Measurements from ENCODE around the gene CDK18.
"Not testable (repeated sequence)": the region's sequence is repeated elsewhere in the genome, so short reads cannot be mapped to it uniquely, and the experiment has no call there.

CDK18 gene

GRCh38 chr1:205481629-205482151 lies 22.8 kb upstream of the CDK18 start:
- DNase-seq: no peak

- DNase-seq: not testable (repeated sequence)
These were observed 21.9 kb upstream of the CDK18 start for GRCh38 chr1:205482587-205482986.

DNA sequence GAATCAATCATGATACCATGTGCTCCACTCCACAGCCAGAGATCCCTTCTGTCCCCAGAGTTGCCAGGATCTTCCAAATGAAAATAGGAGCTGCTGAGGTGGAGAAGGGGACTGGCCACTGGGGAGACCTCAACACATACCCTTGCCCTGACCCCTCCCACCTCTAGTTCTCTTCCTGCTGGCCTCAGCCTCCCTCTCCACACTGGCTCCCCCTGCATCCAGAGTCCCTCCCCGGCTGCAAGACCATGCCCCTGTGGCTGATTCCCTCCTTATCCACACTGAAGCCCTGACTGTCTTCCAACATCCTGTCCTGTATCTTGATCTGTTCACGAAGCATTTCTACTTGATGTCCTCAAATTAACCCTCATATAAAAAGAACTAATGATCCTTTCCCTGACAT lies 21.1 kb upstream of the CDK18 start:
- no peak for DNase-seq

DNA sequence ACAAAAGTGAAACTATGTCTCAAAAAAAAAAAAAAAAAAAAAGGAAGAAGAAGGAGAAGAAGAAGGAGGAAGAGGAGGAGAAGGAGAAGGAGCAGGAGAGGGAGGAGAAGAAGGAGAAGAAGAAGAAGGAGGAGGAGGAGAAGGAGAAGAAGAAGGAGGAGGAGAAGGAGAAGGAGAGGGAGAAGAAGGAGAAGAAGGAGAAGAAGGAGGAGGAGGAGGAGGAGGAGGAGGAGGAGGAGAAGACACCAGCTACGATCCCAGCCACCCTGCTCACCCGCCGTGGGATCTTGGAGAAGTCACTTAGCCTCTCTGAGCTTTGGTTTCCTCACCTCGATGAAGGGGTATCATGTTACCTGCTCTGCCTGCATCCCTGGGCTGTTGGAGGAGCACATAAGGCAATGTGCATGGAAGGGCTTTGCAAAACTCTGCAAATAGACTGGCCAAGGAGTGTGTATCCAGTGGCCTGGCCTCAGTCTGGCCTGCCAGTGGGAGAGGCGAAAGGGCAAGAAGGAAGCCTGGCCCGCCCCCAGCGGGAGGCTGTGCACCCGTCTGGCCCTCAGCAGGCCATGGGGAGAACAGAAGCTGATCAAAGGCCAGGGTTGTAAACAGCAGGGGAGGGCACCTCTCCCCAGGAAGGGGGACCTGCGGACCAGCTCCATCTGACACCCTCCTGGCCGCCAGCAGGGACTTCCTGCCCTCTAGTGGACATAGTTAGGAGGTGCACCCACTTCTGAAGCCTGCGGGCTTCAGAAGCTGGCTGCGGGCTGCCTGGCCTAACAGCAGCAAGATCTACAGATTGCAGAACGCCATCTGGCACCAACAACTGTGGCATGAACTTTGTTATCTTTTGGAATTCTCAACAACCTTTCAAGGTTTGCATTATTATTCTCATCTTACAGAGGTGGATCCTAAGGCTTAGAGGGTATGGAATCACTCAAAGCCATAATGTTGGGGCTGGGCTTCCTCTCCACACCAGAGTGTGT lies 19.2 kb upstream of the CDK18 start:
- peak; percentile 93 for DNase-seq

GRCh38 chr1:205486258-205486657 lies 18.2 kb upstream of the CDK18 start:
- DNase-seq: no peak

- DNase-seq: peak; percentile 77
These were observed 16.3 kb upstream of the CDK18 start for GRCh38 chr1:205488074-205488723.

DNA sequence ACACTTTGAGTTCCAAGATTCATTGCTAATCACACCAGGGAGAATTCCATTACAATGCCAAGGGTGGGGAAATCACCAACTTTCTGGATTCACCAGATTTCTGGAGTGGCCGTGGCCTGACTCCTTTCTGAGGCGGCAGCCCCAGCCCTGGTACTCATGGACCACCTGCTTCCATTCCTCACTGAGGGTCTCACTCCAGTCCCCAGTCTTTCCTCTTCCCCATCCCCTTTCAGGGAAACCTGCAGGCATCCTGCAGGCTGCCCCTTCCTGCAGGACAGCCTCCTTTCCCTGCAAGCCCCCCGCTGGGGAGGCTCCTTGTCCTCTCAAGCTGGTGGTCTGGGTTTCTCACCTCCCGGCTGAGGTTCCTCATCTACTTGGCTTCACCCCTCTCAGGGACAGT lies 12.7 kb upstream of the CDK18 start:
- no peak for DNase-seq

DNA sequence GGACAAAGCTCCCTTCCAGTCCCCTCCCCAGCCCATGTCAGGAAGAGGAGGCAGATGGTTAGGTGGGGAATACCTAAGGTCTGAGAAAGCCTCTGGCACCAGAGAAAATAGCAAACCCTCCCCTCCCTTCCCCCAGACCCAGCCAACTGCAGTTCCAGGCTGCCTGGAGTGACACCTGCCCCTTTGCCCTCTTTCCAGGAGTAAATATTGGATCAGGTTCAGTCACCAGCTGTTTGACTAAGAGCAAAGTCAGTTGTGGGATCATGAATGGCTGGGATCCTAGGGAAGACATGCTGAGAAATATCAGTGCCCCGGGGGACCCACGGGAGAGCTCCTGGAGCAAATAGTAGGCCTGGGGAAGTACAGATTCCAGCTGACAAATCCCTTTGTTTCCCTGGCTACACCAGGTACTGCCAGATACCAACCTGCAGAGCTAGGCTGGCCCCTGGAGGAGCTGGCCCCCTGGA lies 12.2 kb upstream of the CDK18 start:
- no peak for DNase-seq

- no peak for DNase-seq
These were observed 11.7 kb upstream of the CDK18 start for GRCh38 chr1:205492774-205493173.

GRCh38 chr1:205493241-205494085 lies 11.0 kb upstream of the CDK18 start:
- DNase-seq: no peak

DNA sequence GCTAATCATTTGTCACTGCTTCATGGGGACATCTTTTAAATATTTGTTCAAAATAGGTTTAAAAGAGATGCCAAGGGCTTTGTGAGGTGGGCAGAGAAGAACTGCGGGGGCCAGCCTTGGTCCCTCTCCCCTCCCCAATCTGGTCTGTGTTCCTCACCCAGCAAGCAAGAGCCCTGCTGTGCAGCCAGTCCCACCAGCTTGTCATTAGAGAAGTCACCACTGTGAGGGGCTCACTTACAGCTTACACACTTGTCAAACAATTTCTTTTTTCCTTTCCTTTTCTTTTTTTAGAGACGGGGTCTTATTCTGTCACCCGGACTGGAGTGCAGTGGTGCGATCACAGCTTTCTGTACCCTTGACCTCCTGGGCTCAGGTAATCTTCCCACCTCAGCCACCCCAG lies 10.4 kb upstream of the CDK18 start:
- DNase-seq: no peak

DNA sequence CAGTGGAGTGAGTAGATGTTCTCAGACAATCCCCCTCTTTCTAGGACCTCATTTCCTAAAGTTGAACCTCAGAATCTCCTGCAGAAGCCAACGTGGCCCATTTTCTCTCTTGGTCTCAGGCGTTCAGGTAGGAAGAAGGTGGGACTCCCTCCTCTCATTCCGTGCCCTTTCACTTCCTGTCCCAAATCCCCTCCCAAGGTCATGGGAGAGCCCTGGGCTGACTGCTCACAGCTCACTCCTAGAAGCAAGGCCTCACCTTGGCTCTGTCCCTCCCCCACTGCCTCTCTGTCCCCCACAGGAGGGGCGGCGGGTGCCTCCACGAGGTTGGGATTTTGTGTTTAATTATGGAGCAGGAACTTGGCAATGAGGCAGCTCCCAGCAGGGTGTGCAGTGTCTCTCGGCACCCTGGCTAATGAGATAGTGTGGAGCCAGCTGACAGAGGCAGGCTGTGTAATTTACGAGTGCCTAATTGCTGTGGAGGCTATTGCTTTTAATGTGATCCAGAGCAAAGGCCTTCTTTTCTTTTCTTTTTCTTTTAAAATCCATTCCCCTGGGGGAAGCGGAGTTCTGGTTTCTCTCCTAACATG lies 9.1 kb upstream of the CDK18 start:
- DNase-seq: peak; percentile 50

- peak; percentile 19 for DNase-seq
These were observed 7.8 kb upstream of the CDK18 start for GRCh38 chr1:205496661-205497060.

DNA sequence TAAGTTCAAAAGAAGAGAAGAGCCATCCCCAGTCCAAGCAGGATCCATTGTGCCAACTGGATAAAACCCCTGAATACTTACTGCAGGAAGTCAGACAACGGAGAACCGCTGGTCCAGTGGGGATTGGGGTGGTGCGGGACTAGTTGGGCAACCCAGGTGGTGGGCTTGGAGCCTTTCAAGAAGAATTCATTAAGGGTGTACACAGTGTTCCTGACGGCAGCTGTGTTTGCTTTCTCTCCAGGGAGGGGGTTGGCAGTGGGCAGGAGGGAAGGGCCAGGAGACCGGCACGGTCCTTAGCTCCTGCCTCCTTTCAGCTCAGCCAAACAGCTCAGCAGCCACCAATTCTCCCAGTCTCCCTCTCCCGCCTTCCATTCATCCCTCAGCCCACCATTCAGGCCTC lies 7.1 kb upstream of the CDK18 start:
- DNase-seq: peak; percentile 87

DNA sequence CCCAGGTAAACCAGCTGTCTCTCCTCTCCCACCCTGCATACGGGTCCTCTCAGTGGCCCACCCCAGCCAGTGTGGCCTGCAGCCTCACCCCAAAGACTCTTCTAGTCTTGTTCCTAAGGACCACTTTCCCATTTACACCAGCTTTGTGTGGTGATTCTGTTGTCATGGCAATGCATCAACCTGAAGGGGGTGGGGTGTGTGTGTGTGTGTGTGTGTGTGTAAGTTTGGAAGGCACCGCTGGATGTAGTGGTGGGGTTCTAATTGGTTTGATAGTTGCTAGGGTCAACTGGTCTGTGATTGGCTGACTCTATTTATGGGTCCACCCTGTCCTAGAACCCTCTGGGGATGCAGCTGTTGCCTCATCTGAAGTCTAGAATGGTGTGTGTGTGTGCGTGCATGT lies 4.7 kb upstream of the CDK18 start:
- no peak for DNase-seq

- no peak for DNase-seq
These were observed 3.9 kb upstream of the CDK18 start for GRCh38 chr1:205500240-205501233.

DNA sequence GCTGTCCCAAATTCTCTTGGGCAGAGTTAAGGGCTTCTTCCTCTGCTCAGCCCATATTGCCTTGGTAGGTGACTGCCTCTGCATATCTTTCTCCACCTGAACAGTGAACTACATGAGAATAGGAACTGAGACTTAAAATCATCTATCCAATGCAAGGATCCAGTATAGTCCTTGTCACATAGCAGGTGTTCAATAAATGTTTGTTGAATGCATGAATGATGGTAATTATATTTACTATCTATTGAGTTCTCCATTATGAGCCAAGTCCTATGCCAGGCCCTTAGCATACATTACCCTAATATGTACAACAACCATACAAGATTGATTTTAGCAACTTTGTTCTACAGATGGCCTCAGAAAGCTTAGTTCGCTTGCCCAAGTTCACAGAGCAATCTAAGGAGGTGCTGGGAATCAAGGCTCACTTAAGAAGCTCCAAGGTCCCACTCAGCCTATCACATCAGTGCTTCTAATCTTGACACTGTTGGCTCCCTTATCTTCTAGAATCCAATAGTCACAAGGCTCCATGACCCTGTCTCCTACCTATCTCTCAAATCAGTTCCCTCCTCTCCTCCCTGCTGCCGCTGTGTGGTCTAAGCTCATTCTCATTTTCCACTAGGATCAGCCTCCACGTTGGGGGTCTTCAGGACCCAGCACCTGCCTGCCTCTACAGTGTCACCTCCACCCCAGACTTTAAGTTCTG lies 2.2 kb upstream of the CDK18 start:
- no peak for DNase-seq

DNA sequence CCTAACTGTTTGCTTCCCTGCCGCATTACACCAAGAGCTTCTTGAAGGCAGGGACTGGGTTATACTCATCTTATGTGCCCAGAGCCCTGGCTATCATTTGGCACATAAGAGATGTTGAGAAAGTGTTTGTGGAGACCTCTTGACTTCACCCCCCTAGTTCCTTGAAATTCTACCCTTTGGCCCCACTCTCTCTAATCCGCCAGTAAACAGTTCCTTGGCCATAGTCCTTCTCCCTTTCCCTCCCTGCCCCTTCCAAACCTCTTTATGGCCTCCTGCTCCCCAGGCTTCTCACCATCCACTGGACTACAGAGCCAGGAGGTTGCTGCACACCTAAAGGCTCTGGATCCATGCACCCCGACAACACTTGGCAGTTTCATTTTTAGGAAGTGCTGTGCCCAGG lies 1.5 kb upstream of the CDK18 start:
- no peak for DNase-seq

DNA sequence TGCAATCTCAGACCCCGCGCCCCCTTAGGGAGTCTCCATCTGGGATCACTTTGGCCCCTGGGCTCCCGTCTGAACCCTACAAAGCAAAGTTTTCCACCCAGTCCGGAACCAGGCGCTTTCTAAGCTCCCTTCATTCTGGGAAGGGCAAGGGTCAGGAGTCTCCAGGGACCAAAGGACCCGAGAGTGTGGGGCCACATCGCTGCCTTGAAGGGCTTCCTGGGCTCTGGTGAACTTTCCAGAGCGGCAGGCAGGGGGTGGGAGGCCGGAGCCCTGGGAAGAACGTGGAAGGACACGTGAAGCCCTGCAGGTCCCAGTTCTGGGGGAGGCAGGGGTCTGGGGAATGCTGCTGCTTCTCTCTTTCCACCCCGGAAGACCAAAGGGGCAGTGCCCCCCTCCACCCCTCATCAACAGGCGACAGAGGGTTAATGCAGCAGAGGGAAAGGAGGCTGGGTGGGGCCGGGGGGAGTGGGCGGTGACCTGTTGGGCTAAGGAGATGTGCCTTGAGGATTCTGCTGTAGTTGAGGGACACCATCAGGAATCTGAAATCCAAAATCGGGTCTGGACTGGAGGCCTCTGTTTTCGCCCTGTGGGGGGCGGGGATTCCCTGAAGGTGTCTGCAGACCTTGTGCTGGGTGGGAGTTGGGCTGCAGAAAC lies 734 bp downstream of the CDK18 start:
- DNase-seq: no peak

DNA sequence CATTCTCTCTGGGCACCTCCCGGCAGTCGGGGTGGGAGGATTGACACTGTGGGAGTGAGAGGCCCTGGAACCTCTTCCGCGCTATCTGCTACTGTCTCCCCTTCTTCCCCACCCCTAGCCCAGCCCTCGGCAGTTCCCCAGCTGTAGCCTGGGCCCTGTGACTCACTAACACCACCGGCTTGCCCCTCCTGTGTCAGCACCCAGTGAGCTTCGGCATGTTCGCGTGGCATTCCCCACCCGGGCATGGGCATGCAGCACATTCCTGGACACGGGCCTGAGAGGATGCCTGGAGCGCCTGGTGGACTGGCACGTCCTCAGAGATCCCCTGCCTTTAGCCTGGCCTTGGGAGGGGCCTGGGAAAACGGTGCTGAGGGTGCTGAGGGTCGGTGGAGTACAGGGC lies 1.3 kb downstream of the CDK18 start:
- no peak for DNase-seq
